ENCODE results near the gene KCNAB1.

The KCNAB1 gene

GRCh38 chr3:156307704-156308103 lies 187.3 kb downstream of the KCNAB1 start:
- no peak overlapping the region for H3K4me3 ChIP-seq (ENCODE audit: low read depth, low read length)
- no peak for TF ChIP-seq CTCF (IDR thresholded peaks at IDR 0.05; ENCODE audit: borderline replicate concordance, insufficient read depth, low read depth, low read length)

GRCh38 chr3:156311431-156311830 lies 191.1 kb downstream of the KCNAB1 start:
- no peak overlapping the region for H3K4me3 ChIP-seq (ENCODE audit: low read depth, low read length)
- no peak for TF ChIP-seq CTCF (IDR thresholded peaks at IDR 0.05; ENCODE audit: borderline replicate concordance, insufficient read depth, low read depth, low read length)

- no peak for TF ChIP-seq CTCF (IDR thresholded peaks at IDR 0.05; ENCODE audit: borderline replicate concordance, insufficient read depth, low read depth, low read length)
These were observed 191.6 kb downstream of the KCNAB1 start for GRCh38 chr3:156311930-156312329.

GRCh38 chr3:156316076-156316475 lies 195.7 kb downstream of the KCNAB1 start:
- no peak overlapping the region for H3K4me3 ChIP-seq (ENCODE audit: low read depth, low read length)
- no peak for TF ChIP-seq CTCF (IDR thresholded peaks at IDR 0.05; ENCODE audit: borderline replicate concordance, insufficient read depth, low read depth, low read length)

More at GRCh38 chr3:156311930-156312329, 191.6 kb downstream of the KCNAB1 start:
- no peak overlapping the region for H3K4me3 ChIP-seq (ENCODE audit: low read depth, low read length)

GRCh38 chr3:156317462-156318074 lies 197.2 kb downstream of the KCNAB1 start:
- no peak overlapping the region for H3K4me3 ChIP-seq (ENCODE audit: low read depth, low read length)
- no peak for TF ChIP-seq CTCF (IDR thresholded peaks at IDR 0.05; ENCODE audit: borderline replicate concordance, insufficient read depth, low read depth, low read length)

- TF ChIP-seq CTCF (IDR thresholded peaks at IDR 0.05; ENCODE audit: borderline replicate concordance, insufficient read depth, low read depth, low read length), result no peak
- H3K4me3 ChIP-seq (ENCODE audit: low read depth, low read length), result no peak overlapping the region
These were observed 201.6 kb downstream of the KCNAB1 start for GRCh38 chr3:156321945-156322344.

GRCh38 chr3:156323466-156323865 lies 203.1 kb downstream of the KCNAB1 start:
- H3K4me3 ChIP-seq (ENCODE audit: low read depth, low read length), result no peak overlapping the region
- TF ChIP-seq CTCF (IDR thresholded peaks at IDR 0.05; ENCODE audit: borderline replicate concordance, insufficient read depth, low read depth, low read length), result no peak

Data from GM12875 (cell line).